ENCODE measurements around the gene ZNF771. TPM values are rescaled to one million over a fixed set of nuclear protein-coding genes. Genes with fewer than 3 reads are reported as not detected.
"Not testable (repeated sequence)": the region's sequence is repeated elsewhere in the genome, so short reads cannot be mapped to it uniquely, and the experiment has no call there.

Gene ZNF771
- total RNA-seq, 4 donors from 2014 or later: 9.1 to 29.5 (median 19.1) TPM

GRCh38 chr16:30458561-30459394 lies 51.4 kb downstream of the ZNF771 start:
- Histone ChIP-seq H3K4me1 (no peaks in the 10 kb centered on the region), H3K9me3 (no peaks in the 10 kb centered on the region), H3K4me3 (replicated peaks in 1 of 3) (no peak overlapping the region), H3K27me3 (no peaks in the 10 kb centered on the region), H3K36me3 (no peaks in the 10 kb centered on the region), H3K27ac (no peak overlapping the region)
- TF ChIP-seq CTCF (IDR thresholded peaks at IDR 0.05) (no peak), POLR2A (IDR thresholded peaks at IDR 0.05) (no peak)
- intact Hi-C loops (cut with DNase I): no loop called here
- DNase-seq: peak; percentile 8 to 17
- WGBS, 2 donors: 77 to 83% methylated on average over 20 to 22 of the region's 22 CpGs

GRCh38 chr16:30459456-30459855 lies 52.0 kb downstream of the ZNF771 start:
- Histone ChIP-seq H3K36me3 (no peaks in the 10 kb centered on the region), H3K27me3 (no peaks in the 10 kb centered on the region), H3K4me3 (replicated peaks in 1 of 3) (no peak overlapping the region), H3K9me3 (no peaks in the 10 kb centered on the region), H3K4me1 (no peaks in the 10 kb centered on the region), H3K27ac (no peak overlapping the region)
- DNase-seq: no peak
- no peak for TF ChIP-seq POLR2A (IDR thresholded peaks at IDR 0.05)
- TF ChIP-seq CTCF (IDR thresholded peaks at IDR 0.05): no peak
- 82% methylated on average over 11 of the region's 11 CpGs for WGBS, 2 donors
- intact Hi-C loops (cut with DNase I): no loop called here

GRCh38 chr16:30461426-30461825 lies 54.0 kb downstream of the ZNF771 start:
- H3K27ac ChIP-seq; intact Hi-C loops (cut with DNase I); H3K4me3 ChIP-seq (replicated peaks in 1 of 3); H3K27me3 ChIP-seq; H3K9me3 ChIP-seq; DNase-seq; H3K4me1 ChIP-seq; H3K36me3 ChIP-seq: not testable (repeated sequence)
- 92 to 94% methylated on average over 5 of the region's 5 CpGs for WGBS, 2 donors

- Histone ChIP-seq H3K4me1 (no peaks in the 10 kb centered on the region), H3K27me3 (no peaks in the 10 kb centered on the region), H3K27ac (no peak overlapping the region), H3K9me3 (no peaks in the 10 kb centered on the region), H3K4me3 (replicated peaks in 1 of 3) (no peak overlapping the region), H3K36me3 (no peaks in the 10 kb centered on the region)
- intact Hi-C loops (cut with DNase I): no loop called here
- TF ChIP-seq CTCF (IDR thresholded peaks at IDR 0.05): no peak
- TF ChIP-seq POLR2A (IDR thresholded peaks at IDR 0.05): no peak
- DNase-seq: no peak
- WGBS, 2 donors: 85 to 86% methylated on average over 7 of the region's 7 CpGs
Observed at GRCh38 chr16:30464078-30464477, 56.7 kb downstream of the ZNF771 start.

Small RNA genes lying within 50 kb of the gene (small RNA-seq; reads per million reads assigned to genes)
- gene RF00019 (not detected), gene RF00406 (0.94 reads per million, percentile 8 among the genes with 10 or more reads in this experiment)

Other genes starting within 250 kb of the ZNF771 start
- gene CORO1A, start 224.0 kb upstream of the ZNF771 start, total RNA-seq: 10 to 100 TPM in 3 of 4 donors, 1 to 10 TPM in 1; 7.3 to 14.8 (median 11.2) TPM
- gene BOLA2B, start 213.9 kb upstream of the ZNF771 start, total RNA-seq: 100 to 1,000 TPM in 2 of 4 donors, 1 to 10 TPM in 2; 2.1 to 150 (median 67.4) TPM
- gene SLX1A, start 213.7 kb upstream of the ZNF771 start, total RNA-seq: 10 to 100 TPM; 26.2 to 73.3 (median 63.7) TPM
- gene SULT1A3, start 208.4 kb upstream of the ZNF771 start, total RNA-seq: 10 to 100 TPM in 2 of 4 donors, 1 to 10 TPM in 2; 8.9 to 13.8 (median 9.8) TPM
- gene NPIPB13, start 159.1 kb upstream of the ZNF771 start, total RNA-seq: 1 to 10 TPM; 2.1 to 3.0 (median 2.3) TPM
- gene CD2BP2, start 52.3 kb upstream of the ZNF771 start, total RNA-seq: 10 to 100 TPM; 39.1 to 68.5 (median 56.1) TPM
- gene TBC1D10B, start 37.1 kb upstream of the ZNF771 start, total RNA-seq: 10 to 100 TPM; 26.6 to 38.1 (median 33.5) TPM
- not detected for gene MYL11, start 32.8 kb upstream of the ZNF771 start, total RNA-seq
- 1 to 10 TPM in 3 of 4 donors, under 1 TPM in 1; 0.56 to 3.4 (median 1.4) TPM for gene SEPTIN1, start 25.0 kb upstream of the ZNF771 start, total RNA-seq
- 10 to 100 TPM in 2 of 4 donors, 1 to 10 TPM in 2; 8.5 to 12.2 (median 9.4) TPM for gene ZNF48, start 12.2 kb upstream of the ZNF771 start, total RNA-seq
- 10 to 100 TPM; 18.8 to 26.4 (median 22.5) TPM for gene DCTPP1, start 22.4 kb downstream of the ZNF771 start, total RNA-seq
- 10 to 100 TPM; 34.5 to 41.3 (median 39.9) TPM for gene SEPHS2, start 38.3 kb downstream of the ZNF771 start, total RNA-seq
- 1 to 10 TPM in 3 of 4 donors, under 1 TPM in 1; 0.56 to 4.6 (median 2.8) TPM for gene ITGAL, start 65.1 kb downstream of the ZNF771 start, total RNA-seq
- 10 to 100 TPM; 27.4 to 44.9 (median 32.3) TPM for gene ZNF768, start 119.0 kb downstream of the ZNF771 start, total RNA-seq
- 10 to 100 TPM; 13.6 to 30.7 (median 21.8) TPM for gene ZNF747, start 127.3 kb downstream of the ZNF771 start, total RNA-seq
- gene ZNF764, start 150.8 kb downstream of the ZNF771 start, total RNA-seq: 10 to 100 TPM in 3 of 4 donors, 1 to 10 TPM in 1; 9.3 to 15.4 (median 11.8) TPM
- gene ZNF688, start 164.1 kb downstream of the ZNF771 start, total RNA-seq: 10 to 100 TPM; 10.6 to 26.1 (median 16.5) TPM
- 10 to 100 TPM; 10.3 to 16.9 (median 12.4) TPM for gene ZNF785, start 178.1 kb downstream of the ZNF771 start, total RNA-seq
- gene ZNF689, start 202.8 kb downstream of the ZNF771 start, total RNA-seq: 10 to 100 TPM in 3 of 4 donors, 1 to 10 TPM in 1; 9.7 to 14.7 (median 11.8) TPM
- 10 to 100 TPM; 26.5 to 44.7 (median 34.7) TPM for gene PRR14, start 243.4 kb downstream of the ZNF771 start, total RNA-seq